Fibroblast of peridontal ligament (primary cell): Measurements from ENCODE around the gene CSNK1A1.
A peak's percentile ranks its signal among the peaks of the same experiment; 100 is the strongest.
"Not testable (repeated sequence)": the region's sequence is repeated elsewhere in the genome, so short reads cannot be mapped to it uniquely, and the experiment has no call there.

ENCODE experiments used
- DNase-seq: peaks from one replicate; pipeline ENCODE4 v3.0.0-alpha.2; 2010; ENCODE audit errors: extremely low read depth

Gene CSNK1A1

GRCh38 chr5:149490599-149491485 lies 60.4 kb downstream of the CSNK1A1 start:
- DNase-seq, result no peak

- peak; percentile 80 for DNase-seq
Observed at GRCh38 chr5:149489605-149490037, 61.6 kb downstream of the CSNK1A1 start.

GRCh38 chr5:149488645-149489306 lies 62.5 kb downstream of the CSNK1A1 start:
- DNase-seq, result no peak

GRCh38 chr5:149487672-149488071 lies 63.6 kb downstream of the CSNK1A1 start:
- DNase-seq, result no peak

- DNase-seq, result peak; percentile 80
Observed at GRCh38 chr5:149486726-149487635, 64.3 kb downstream of the CSNK1A1 start.

GRCh38 chr5:149485655-149486615 lies 65.3 kb downstream of the CSNK1A1 start:
- DNase-seq, result peak; percentile 98

- no peak for DNase-seq
Observed at GRCh38 chr5:149481485-149481884, 69.8 kb downstream of the CSNK1A1 start.

- no peak for DNase-seq
Observed at GRCh38 chr5:149478761-149479160, 72.5 kb downstream of the CSNK1A1 start.

GRCh38 chr5:149475777-149476176 lies 75.5 kb downstream of the CSNK1A1 start:
- DNase-seq, result no peak

GRCh38 chr5:149474198-149474597 lies 77.0 kb downstream of the CSNK1A1 start:
- DNase-seq, result no peak

GRCh38 chr5:149473441-149473840 lies 77.8 kb downstream of the CSNK1A1 start:
- DNase-seq, result no peak

- DNase-seq, result no peak
Observed at GRCh38 chr5:149472399-149472798, 78.8 kb downstream of the CSNK1A1 start.

GRCh38 chr5:149471406-149472183 lies 79.6 kb downstream of the CSNK1A1 start:
- DNase-seq, result no peak

GRCh38 chr5:149470942-149471341 lies 80.3 kb downstream of the CSNK1A1 start:
- DNase-seq, result no peak

- DNase-seq, result peak; percentile 59
Observed at GRCh38 chr5:149466457-149466972, 84.7 kb downstream of the CSNK1A1 start.

GRCh38 chr5:149464796-149465489 lies 86.3 kb downstream of the CSNK1A1 start:
- peak; percentile 65 for DNase-seq

GRCh38 chr5:149461907-149462306 lies 89.3 kb downstream of the CSNK1A1 start:
- DNase-seq, result not testable (repeated sequence)

GRCh38 chr5:149459891-149460290 lies 91.3 kb downstream of the CSNK1A1 start:
- DNase-seq, result no peak

- no peak for DNase-seq
Observed at GRCh38 chr5:149457393-149457763, 93.9 kb downstream of the CSNK1A1 start.
